HG03571 (cell line): Measurements from ENCODE around the gene KCTD14.
"Not testable (repeated sequence)": the region's sequence is repeated elsewhere in the genome, so short reads cannot be mapped to it uniquely, and the experiment has no call there.

Experiments
- ATAC-seq: cut with Tn5 transposase; IDR thresholded peaks from one replicate; pipeline ENCODE4 v1.9.1; 2021; ENCODE audit not compliant: unreplicated experiment

KCTD14 gene, protein sequence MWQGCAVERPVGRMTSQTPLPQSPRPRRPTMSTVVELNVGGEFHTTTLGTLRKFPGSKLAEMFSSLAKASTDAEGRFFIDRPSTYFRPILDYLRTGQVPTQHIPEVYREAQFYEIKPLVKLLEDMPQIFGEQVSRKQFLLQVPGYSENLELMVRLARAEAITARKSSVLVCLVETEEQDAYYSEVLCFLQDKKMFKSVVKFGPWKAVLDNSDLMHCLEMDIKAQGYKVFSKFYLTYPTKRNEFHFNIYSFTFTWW

DNA sequence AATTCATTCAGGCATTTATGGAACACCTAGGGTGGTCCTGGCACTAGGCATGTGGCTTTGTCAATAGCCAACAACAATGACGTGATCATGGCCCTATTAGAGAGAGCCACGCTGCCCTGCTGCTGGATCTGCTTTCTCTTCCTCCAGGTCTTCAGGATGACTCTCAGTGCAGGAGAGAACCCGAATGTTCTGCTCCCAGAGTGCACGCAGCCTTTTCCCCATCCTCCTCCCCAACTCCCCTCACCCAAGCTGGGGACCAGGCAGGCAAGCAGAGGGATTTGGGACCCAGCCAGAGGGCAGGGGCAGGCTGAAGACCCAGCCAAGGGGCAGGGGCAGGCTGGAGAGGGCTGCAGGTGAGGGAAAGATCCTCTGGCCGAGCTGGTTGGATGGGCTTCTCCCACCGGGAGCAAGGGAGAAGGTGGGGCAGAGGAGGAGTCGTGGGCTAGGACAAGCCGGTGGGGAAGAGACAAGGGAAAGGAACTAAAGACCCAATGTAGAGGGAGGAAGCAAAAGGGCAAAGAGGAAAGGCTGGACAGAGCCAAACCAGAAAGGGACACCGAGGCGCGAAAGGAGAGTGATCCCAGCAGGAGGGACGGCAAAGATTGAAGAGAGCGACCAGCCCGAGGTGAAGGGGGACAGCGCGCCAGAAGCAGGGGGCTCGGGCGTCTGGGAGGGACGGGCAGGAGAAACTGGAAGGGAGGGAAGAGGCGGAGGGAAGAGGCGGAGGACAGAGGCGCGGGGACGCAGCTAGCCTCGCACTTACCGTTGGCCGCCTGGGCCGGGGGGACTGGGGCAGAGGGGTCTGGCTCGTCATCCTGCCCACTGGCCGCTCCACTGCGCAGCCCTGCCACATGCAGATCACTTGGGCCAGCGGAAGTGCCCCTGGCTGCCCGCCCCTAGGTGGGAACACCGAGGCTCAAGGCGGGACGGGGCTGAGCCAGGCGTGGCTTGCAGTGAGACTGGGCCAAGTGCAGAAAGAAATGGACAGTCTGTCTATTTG lies at the start of gene KCTD14:
Gene KCTD14 (minus strand): TSS at position 880 of the 1,000 bp plus-strand sequence. CDS start 27 bp downstream, at position 853.
- no peak for ATAC-seq

DNA sequence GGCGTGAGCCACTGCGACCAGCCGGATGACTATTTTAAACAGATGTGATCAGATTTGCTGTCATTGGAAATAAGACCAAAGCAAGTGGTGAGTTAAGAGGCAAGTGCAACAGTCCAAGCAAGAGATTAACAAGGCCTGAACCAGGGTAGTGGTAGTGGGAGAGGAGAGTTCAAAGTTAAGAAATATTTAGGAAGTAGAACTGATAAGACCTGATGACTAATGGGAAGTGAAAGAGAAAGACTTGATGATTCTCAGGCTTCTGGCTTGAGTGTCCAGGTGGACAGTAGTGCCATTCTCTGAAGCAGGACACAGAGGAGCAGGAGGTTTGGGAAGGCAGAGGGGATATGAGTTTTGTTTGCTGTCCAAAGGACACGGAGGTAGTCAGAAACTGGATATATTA lies 49.4 kb upstream of the KCTD14 start:
- ATAC-seq = no peak

DNA sequence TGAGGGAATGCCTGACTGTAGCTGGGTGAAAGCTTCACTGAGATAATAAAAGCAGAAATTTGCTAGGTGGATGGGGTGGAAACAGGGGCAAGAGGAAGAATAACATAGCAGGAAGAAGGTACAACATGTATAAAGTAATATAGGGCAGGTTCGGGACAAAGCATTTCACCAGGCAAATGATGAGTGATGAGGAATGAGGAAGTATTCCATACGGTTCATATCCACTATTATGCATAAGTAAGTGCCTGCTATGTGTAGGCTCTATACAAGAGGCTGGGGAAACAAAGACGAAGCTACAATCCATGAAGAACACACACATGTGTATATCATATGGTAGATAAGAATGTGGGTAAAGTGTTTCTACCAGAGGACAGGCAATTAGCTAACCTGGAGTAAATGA lies 48.6 kb upstream of the KCTD14 start:
- ATAC-seq = no peak

DNA sequence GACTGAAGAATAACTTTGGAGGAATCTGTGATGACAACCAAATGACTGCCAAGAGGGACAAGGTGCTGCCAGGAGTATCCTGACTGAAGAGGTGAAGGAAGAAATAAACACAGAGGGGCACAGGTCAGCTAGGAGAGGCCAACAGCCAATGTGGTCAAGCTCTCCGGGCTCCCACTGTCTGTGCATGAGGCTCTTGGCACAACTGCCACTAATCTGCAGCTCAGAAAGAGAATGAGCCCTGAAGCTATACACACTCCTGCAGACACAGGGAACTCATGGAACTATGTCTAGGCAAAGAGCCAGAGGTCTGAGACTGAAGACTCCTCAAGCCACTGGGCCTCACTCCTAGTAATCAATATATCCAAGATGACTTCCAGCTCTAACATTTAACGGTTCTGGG lies 47.5 kb upstream of the KCTD14 start:
- ATAC-seq = no peak

DNA sequence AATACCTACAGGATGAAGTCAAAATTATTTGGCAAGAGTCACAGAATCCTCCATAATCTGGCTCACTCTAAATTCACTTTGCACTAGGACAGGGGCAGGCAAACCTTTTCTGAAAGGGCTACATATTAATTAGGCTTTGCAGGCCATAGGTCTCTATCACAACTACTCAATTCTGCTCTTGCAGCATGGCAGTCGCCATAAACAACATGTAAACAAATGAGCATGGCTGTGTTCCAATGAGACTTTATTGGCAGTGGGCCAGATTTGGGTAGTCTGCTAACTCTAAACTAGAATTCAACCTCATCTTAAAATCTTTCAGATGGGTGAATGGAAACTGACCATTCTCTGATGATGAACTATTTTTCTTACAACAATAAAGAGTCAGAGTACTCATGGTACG lies 46.4 kb upstream of the KCTD14 start:
- no peak for ATAC-seq

DNA sequence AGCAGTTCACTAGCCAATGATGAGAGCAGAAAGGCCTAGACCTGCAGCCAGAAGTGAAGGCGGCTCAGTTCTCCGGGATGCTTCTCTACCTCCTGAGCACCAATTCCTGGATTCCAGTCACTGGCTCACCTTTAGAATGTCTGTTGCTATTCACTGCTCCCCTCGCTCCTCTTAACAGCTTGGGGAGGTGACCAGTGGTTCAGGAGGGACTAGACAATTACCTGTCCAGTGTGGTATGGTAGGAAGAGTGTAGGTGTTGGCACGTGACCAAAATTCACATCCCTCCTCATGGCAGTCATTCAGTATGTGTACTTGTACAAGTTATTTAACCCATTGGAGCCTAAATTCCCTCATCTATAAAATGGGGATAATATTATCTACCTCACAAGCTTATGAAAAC lies 44.6 kb upstream of the KCTD14 start:
- no peak for ATAC-seq

DNA sequence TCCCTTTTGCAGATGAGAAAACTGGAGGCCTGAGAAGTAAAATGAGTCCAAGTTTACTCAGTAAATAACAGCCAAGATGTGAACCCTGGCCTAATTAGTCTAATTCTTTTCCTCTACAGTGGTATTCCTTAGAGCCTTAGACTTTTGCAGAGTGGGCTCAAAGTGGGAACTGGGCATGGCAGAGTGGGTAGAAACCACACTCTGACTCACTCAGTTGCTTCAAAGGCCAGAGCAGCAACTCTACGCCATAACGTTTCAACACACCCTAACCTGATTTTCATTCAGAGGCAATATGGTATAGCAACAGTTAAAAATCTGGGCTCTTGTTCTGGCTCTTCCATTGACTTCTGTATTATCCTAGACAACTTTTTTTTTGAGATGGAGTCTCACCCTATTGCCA lies 43.4 kb upstream of the KCTD14 start:
- ATAC-seq = no peak

DNA sequence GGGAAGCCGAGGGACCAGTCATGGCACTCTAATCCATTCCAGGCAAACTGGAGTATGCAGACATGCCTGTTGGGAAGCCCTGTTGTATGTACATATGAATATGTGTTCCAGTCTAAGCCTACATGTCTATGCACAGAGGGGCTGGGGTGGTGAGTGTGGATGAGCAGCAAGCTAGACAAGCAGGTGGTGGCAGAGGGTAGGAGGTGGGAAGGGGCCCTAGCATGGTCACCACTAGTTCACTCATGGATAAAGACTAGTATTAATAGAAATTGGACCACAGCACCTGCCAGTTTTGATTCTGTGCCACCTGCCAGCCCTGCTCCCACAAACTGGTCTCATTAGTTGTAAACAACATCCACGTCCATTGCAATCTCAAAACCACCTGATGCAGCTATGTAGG lies 42.1 kb upstream of the KCTD14 start:
- ATAC-seq = no peak

DNA sequence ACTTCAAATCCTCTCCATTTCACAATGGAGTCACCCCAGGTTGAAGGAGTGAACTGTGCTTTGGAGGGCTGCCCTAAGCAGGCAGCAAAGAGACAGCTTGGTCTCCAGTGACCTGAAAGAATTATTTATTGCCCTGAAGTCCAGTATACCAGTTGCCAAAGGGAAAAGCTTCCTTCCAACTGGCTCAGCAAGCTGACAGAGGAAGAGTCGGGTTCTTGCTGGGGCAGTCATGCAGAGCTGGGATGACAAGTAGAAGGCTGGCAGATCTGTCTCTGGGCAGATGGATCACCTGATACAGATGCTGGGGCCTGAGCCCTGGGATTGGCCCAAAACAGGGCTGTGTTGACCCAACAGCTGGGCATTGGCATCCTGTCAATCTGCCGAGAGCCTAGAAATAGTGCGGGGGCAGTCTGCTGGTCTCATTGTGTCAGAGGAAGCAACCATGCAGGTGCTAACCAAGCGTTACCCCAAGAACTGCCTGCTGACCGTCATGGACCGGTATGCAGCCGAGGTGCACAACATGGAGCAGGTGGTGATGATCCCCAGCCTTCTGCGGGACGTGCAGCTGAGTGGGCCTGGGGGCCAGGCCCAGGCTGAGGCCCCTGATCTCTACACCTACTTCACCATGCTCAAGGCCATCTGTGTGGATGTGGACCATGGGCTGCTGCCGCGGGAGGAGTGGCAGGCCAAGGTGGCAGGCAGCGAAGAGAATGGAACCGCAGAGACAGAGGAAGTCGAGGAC lies 40.5 kb upstream of the KCTD14 start, which contains the start of gene THRSP:
Gene THRSP (plus strand): TSS at position 422 of the 742 bp plus-strand sequence. CDS start 21 bp downstream, at position 443.
- no peak for ATAC-seq

DNA sequence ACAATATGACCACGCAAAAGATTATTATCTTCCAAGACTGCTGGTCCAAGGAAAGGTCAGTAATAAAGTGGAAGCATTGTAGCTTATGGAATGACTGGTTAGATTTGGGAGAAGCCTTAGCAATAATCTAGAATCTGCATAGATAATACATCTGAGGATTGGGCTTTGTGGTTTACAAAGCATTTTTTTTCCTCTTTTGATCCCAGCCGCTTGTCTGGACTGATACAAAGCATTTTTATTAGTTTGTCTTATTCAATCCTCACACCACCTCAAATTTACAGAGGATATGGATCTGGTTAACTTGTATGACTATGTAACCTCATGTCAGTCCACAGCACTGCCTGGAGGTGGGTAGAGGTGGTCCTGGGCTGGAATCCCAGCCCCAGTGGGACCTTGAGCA lies 39.6 kb upstream of the KCTD14 start:
- ATAC-seq = no peak

DNA sequence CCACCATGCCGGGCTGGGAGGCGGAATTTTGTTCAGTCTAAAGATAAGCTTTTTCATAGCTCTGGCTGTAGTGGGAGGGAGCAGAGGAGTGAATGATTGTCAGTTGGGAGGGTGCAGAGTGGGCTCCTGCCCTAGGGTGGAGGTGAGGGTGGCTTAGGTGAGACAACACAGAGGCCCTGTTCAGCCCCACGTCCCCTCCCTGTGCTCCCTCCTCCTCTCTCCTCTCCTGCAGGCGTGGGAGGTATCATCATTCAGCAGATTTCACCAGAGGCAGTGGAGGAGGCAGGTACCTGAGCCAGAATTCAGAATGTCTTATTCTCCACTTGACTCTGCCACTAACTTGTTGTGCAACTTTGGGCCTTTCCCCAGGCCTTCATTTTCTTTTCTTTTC lies 38.8 kb upstream of the KCTD14 start:
- no peak for ATAC-seq

DNA sequence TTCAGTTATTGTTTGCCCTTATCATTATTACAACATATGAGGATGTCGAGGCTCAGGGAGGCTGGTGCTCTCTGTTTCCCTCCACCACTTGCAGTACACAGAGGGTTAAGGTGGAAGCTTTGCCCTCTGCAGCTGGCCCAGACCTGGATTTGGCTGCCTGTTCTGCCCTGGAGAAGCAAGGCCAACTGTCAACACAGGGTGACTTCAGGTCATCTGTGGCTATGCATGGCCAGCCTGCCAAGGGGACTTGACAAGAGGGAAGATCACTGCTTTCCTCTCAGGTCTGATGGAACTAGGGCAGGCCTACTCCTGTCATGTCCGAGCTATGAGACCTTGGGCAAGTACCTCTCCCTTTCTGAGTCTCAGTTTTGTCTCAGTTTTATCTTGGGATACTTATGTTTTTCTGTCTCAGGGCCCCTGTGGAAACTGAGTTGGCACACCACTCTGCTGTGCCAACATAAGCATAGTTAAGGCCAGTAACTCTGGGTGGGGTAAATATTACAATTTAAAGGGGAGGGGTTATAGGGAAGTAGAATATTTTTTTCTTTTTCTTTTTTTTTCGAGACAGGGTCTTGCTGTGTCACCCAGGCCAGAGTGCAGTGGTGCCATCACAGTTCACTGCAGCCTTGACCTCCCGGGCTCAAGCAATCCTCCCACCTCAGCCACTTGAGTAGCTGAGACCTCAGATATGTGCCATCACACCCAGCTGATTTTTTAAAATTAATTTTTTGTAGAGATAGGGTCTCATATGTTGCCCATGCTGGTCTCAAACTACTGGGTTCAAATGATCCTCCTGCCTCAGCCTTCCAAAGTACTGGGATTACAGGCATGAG lies 38.2 kb upstream of the KCTD14 start:
- ATAC-seq = no peak

DNA sequence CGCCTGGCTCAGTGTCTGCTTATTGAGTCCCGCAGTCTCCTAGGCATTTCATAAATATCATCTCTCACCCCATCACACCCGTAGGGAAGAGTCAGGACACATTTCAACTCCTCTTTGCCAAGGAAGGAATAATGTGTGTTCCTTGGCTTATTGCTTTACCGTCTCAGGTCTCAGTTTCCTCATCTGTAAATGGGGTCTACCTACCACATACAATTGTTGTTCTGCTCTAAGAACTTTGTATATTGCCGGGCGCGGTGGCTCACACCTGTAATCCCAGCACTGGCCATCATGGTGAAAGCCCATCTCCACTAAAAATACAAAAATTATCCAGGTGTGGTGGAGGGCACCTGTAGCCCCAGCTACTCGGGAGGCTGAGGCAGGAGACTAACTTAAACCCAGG lies 37.5 kb upstream of the KCTD14 start:
- ATAC-seq = no peak

DNA sequence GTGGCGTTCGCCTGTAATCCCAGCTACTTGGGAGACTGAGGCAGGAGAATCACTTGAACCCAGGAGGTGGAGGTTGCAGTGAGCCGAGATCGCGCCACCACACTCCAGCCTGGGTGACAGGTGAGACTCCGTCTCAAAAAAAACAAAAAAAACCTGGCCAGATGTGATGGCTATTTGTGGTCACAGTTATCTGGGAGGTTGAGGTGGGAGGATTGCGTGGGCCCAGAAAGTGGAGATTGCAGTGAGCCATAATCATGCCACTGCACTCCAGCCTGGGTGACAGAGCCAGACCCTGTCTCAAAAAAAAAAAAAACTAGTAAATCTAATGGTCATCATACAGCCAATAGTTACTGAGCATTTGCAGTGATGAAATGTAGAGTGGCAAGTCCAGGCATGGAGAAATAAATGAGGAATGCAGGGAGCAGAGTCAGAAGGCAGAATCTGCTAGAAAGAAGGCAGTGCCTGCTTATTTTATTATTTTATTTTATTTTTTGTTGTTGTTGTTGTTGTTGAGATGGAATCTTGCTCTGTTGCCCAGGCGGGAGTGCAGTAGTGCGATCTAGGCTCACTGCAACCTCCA lies 36.8 kb upstream of the KCTD14 start:
- not testable (repeated sequence) for ATAC-seq

DNA sequence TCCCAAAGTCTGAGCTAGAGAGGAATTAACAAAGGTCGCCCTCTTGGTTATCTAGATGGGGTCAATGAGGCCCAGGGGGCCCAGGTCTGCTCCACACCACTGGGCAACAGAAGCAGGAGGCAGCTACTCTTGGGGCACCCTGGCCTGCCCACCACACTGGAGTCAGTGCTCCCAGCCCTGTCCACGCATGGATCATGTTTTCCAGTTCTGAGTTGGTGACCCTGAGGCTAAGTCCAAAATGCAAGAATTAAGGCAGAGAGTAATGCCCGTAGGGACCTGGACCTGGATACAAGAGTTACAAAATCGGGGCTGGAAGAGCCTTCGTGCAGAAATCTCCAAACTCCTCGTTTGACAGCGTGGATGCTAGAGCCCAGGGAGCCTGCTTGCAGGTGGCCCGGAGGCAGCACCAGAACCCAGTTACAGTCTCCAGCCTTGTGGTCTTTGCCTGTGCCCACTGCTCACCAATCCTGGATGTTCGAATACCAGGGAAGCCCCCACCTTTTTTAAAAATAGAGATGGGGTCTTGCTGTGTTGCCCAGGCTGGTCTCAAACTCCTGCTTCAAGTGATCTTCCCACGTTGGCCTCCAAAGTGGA lies 34.5 kb upstream of the KCTD14 start:
- ATAC-seq = no peak

DNA sequence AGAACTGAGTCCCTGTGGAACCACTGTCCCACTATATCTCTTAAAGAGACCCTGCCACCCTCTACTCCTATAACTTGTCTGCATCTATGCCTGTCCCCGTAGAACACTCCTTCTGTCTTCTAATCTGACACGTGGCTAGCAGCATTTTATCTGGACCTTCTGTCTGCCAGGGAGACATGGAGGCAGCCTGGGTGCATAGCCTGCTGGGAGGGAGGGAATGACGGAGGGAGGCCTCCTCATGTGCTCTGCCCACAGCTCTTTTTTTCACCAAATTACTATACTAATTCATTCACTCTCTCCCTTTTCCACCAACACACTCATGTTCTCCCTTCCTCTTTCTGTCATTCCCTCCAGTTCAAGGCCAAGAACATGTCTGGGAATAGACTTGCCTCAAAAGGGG lies 33.0 kb upstream of the KCTD14 start:
- ATAC-seq = no peak

DNA sequence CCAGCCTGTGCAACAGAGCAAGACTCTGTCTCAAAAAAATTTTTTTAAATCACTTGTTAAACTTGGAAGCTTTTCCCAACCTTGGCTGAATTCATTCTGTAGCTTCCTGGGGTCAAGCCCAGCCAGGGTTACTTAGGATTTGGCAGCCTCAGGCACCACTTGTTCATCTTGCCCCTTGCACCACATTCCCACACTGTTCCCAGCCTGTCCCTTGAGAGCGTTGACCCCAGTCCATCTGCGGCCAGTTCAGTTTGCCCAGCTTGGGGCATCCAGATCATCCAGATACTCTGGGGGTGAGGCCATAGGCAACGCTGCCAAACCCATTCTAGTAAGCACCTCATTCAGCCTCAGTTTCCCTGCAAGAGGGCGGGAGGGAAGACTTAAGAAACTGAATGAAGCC lies 31.9 kb upstream of the KCTD14 start:
- ATAC-seq = no peak

DNA sequence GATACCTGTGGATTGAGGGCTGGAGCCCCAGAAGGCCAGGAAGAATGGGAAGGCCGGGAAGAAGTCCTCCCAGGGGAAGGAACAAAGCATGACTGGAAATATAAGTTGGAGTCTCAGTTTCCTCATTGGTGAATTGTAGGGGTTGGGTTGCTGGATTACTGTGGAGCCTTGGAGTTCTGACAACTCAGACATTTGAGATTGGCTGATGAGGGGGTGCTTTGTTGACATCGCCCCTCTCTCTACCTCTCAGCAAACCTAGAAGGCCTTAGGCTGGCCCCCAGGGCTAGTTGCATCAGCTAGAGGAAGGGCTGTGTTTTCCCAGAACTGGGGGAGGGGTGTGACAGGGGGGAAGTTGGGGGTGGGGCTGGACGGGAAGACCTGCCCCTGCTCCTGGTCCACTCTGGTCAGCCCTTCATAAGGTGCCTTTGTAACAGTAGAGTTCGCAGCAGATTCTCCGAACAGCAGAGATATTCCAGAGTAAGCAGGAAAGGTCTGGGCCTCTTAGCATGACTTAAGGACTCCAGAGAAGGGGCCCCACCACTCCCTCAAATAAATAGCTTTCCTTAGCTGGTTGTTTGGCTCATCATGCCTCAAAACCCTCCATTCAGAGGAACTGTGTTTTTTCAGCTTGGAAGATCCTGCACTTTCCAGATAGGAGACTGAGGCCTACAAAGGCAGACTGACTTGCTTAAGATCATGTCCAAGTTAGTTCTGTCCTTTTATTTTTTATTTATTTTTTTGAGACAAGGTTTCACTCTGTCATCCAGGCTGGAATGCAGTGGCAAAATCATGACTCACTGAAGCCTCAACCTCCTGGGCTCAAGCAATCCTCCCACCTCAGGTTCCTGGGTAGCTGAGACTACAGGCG lies 28.1 kb upstream of the KCTD14 start:
- ATAC-seq = no peak

DNA sequence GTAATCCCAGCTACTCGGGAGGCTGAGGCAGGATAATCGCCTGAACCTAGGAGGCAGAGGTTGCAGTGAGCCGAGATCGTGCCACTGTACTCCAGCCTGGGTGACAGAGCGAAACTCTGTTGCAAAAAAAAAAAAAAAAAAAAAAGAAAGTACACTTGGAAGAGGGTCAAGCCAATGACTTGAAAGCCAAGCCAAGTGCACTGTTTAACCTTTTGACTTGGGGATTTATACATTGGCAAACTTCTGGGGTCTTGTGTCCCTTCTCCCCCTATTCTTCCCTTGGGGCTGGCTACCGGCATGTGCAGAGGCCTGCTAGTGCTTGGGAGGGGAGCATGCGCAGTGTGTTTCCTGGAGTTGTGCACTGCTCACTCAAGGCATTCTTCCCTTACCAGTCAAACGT lies 26.3 kb upstream of the KCTD14 start:
- ATAC-seq = no peak
